ENCODE measurements around the gene LGMN.
"Not testable (repeated sequence)": the region's sequence is repeated elsewhere in the genome, so short reads cannot be mapped to it uniquely, and the experiment has no call there.

The LGMN gene

GRCh38 chr14:92683041-92683440 is 65.4 kb downstream of the LGMN start:
- no peak for TF ChIP-seq CTCF (IDR thresholded peaks at IDR 0.05)
- peaks cover 0 to 27% (median 21%) of the 10 kb centered on the region in 4 donors for H3K4me1 ChIP-seq
- no peak overlapping the region for H3K27ac ChIP-seq
- no peaks in the 10 kb centered on the region for H3K9me3 ChIP-seq
- no peak for DNase-seq
- no peak overlapping the region for H3K4me3 ChIP-seq
- peaks cover 0 to 44% (median 41%) of the 10 kb centered on the region in 3 donors for H3K36me3 ChIP-seq
- no peaks in the 10 kb centered on the region for H3K27me3 ChIP-seq
- intact Hi-C loops (cut with DNase I; ENCODE audit: low total_unique reads) = loop anchor here (10.0 kb wide), 2 partner anchors 68 to 548 kb away; no protein-coding TSS in a partner anchor

- intact Hi-C loops (cut with DNase I; ENCODE audit: low total_unique reads) = loop anchor here (10.0 kb wide), 2 partner anchors 66 to 546 kb away; no protein-coding TSS in a partner anchor
- peak; percentile 76 to 85 for DNase-seq
- no peaks in the 10 kb centered on the region for H3K27me3 ChIP-seq
- H3K4me3 ChIP-seq = no peak overlapping the region
- peaks cover 0 to 64% (median 55%) of the 10 kb centered on the region in 3 donors for H3K36me3 ChIP-seq
- H3K4me1 ChIP-seq = peaks cover 0 to 15% (median 8%) of the 10 kb centered on the region in 4 donors
- peak; percentile 92 to 96 for TF ChIP-seq CTCF (IDR thresholded peaks at IDR 0.05)
- no peaks in the 10 kb centered on the region for H3K9me3 ChIP-seq
- H3K27ac ChIP-seq = peak overlapping the region in 1 of 2 donors; percentile 3
These were observed 67.4 kb downstream of the LGMN start for GRCh38 chr14:92680781-92681650.

- H3K27ac ChIP-seq, H3K9me3 ChIP-seq, H3K27me3 ChIP-seq, DNase-seq, H3K4me3 ChIP-seq: not testable (repeated sequence)
- intact Hi-C loops (cut with DNase I; ENCODE audit: low total_unique reads) = loop anchor here (10.0 kb wide), 2 partner anchors 66 to 546 kb away; no protein-coding TSS in a partner anchor
- Histone ChIP-seq H3K4me1 (peaks cover 0 to 15% (median 6%) of the 10 kb centered on the region in 4 donors), H3K36me3 (peaks cover 0 to 57% (median 51%) of the 10 kb centered on the region in 3 donors)
These were observed 68.1 kb downstream of the LGMN start for GRCh38 chr14:92680330-92680729.

GRCh38 chr14:92679246-92679645 is 69.2 kb downstream of the LGMN start:
- Histone ChIP-seq H3K4me1 (peaks cover 0 to 15% (median 6%) of the 10 kb centered on the region in 4 donors), H3K36me3 (peaks cover 0 to 53% (median 46%) of the 10 kb centered on the region in 3 donors), H3K27me3 (no peaks in the 10 kb centered on the region), H3K9me3 (no peaks in the 10 kb centered on the region), H3K4me3 (no peak overlapping the region), H3K27ac (no peak overlapping the region)
- intact Hi-C loops (cut with DNase I; ENCODE audit: low total_unique reads) = no loop called here
- DNase-seq = no peak
- no peak for TF ChIP-seq CTCF (IDR thresholded peaks at IDR 0.05)

- no peaks in the 10 kb centered on the region for H3K27me3 ChIP-seq
- H3K4me3 ChIP-seq = no peak overlapping the region
- intact Hi-C loops (cut with DNase I; ENCODE audit: low total_unique reads) = no loop called here
- peaks cover 0 to 15% (median 6%) of the 10 kb centered on the region in 4 donors for H3K4me1 ChIP-seq
- H3K27ac ChIP-seq = no peak overlapping the region
- DNase-seq = no peak
- no peak for TF ChIP-seq CTCF (IDR thresholded peaks at IDR 0.05)
- H3K36me3 ChIP-seq = peaks cover 0 to 58% (median 46%) of the 10 kb centered on the region in 3 donors
- no peaks in the 10 kb centered on the region for H3K9me3 ChIP-seq
These were observed 69.7 kb downstream of the LGMN start for GRCh38 chr14:92678766-92679165.

- Histone ChIP-seq H3K27me3 (no peaks in the 10 kb centered on the region), H3K27ac (no peak overlapping the region), H3K36me3 (peaks cover 0 to 62% (median 46%) of the 10 kb centered on the region in 3 donors), H3K4me1 (peaks cover 0 to 15% (median 6%) of the 10 kb centered on the region in 4 donors), H3K4me3 (no peak overlapping the region), H3K9me3 (no peaks in the 10 kb centered on the region)
- DNase-seq = no peak
- intact Hi-C loops (cut with DNase I; ENCODE audit: low total_unique reads) = no loop called here
- TF ChIP-seq CTCF (IDR thresholded peaks at IDR 0.05) = no peak
These were observed 70.5 kb downstream of the LGMN start for GRCh38 chr14:92677955-92678354.

Measured in tibial artery (tissue), 4 donors.